Ovary (tissue), 9 donors: ENCODE results near the gene FBXO42. TPM values are rescaled to one million over a fixed set of nuclear protein-coding genes. Genes with fewer than 3 reads are reported as not detected.

Source experiments
- DNase-seq, 5 donors: peaks; one replicate each; pipeline ENCODE4 v3.0.0-alpha.2; 2019 to 2020
- H3K27ac ChIP-seq, 2 donors: fragments of 200-600 bp; one replicate each; pipeline versions ENCODE4 v1.5.1 to v1.8.0; 2019 to 2022
- H3K27me3 ChIP-seq: fragments of 200-600 bp; one replicate; pipeline ENCODE4 v1.8.0; 2022
- H3K36me3 ChIP-seq: fragments of 200-600 bp; sonication (generic); one replicate; pipeline ENCODE4 v1.5.1; 2019
- H3K4me1 ChIP-seq: one replicate; pipeline ENCODE4 v1.8.1; 2013; ENCODE audit warnings: mild to moderate bottlenecking, moderate library complexity; ENCODE audit not compliant: insufficient read depth
- H3K4me3 ChIP-seq: fragments of 200-600 bp; sonication (generic); one replicate; pipeline ENCODE4 v1.5.1; 2017
- H3K9me3 ChIP-seq, 2 donors: fragments of 200-600 bp in 1 of 2; sonication (generic) in 1 of 2; one replicate each; pipeline versions ENCODE4 v1.5.1 to v1.8.1; 2013 to 2019; ENCODE audit warnings: mild to moderate bottlenecking in 1 of 2, moderate library complexity in 1 of 2
- CTCF ChIP-seq, 3 donors: fragments of 450-650 bp in 2 of 3; fragments of 200-600 bp in 1 of 3; IDR thresholded peaks; one replicate each; pipeline versions ENCODE4 v1.5.1 to v1.8.0; 2016 to 2022; ENCODE audit warnings: antibody characterized with exemption in 3 of 3, mild to moderate bottlenecking in 1 of 3
- EP300 ChIP-seq: sonication (generic); formaldehyde crosslinking; IDR thresholded peaks from one replicate; pipeline ENCODE4 v1.6.1; 2017; ENCODE audit warnings: antibody characterized with exemption
- POLR2A ChIP-seq: fragments of 450-650 bp; IDR thresholded peaks from one replicate; pipeline ENCODE4 v1.6.1; 2017; ENCODE audit warnings: antibody characterized with exemption, mild to moderate bottlenecking, moderate library complexity
- WGBS, 3 donors: extraction: QIAGEN DNeasy Blood & Tissue Kit in 1 of 3; methylation state at CpG; one replicate each; pipeline versions ENCODE4 v1.1.5 to v1.1.7; 2013 to 2017; 5-methylcytosine and 5-hydroxymethylcytosine counted together
- intact Hi-C, 4 donors: fragments of 100-400 bp; cut with DNase I; formaldehyde crosslinking; loops; one replicate each; pipeline versions ENCODE4 v1.11.0 to v1.15.1; 2022 to 2023
- polyA plus RNA-seq, 2 donors: library from polyadenylated mRNA; stranded (reverse); fragments of 200-250 nt in 1 of 2; fragments of 350-450 nt in 1 of 2; fragmentation: Illumina TruSeq in 1 of 2; extraction: RNeasy Lipid Tissue Mini Kit (QIAGEN cat#74804) in 1 of 2; gene quantifications; one replicate each; pipeline ENCODE4 v1.2.3, GENCODE V29; 2013 to 2014
- total RNA-seq, 7 donors: library from RNA; depleted of rRNA in 2 of 7; stranded (reverse); fragments of >200 nt in 2 of 7; fragmentation: NEBNext Ultra II Directional in 3 of 7; extraction: Animal tissue kit (Norgen Biotek cat#: 25700) in 3 of 7; gene quantifications; one replicate each; pipeline versions ENCODE4 v1.1.0 to v1.2.4, GENCODE V29; 2016 to 2023
- donor health status: DM: no; HTN: no; CAD: no; lungs with moderate emphysema.
- donor health status: DM: no; HTN: no; CAD: no.
- donor health status: Bipolar disorder and iron deficiency.
- donor health status: DM: yes; HTN: yes; CAD: no.
- donor health status: DM: no; HTN: no; CAD: no.
- donor health status: DM: yes; HTN: yes; CAD: no.

FBXO42 gene
- total and polyA plus RNA-seq, 9 donors = 16.0 to 35.3 (median 21.9) TPM

DNA sequence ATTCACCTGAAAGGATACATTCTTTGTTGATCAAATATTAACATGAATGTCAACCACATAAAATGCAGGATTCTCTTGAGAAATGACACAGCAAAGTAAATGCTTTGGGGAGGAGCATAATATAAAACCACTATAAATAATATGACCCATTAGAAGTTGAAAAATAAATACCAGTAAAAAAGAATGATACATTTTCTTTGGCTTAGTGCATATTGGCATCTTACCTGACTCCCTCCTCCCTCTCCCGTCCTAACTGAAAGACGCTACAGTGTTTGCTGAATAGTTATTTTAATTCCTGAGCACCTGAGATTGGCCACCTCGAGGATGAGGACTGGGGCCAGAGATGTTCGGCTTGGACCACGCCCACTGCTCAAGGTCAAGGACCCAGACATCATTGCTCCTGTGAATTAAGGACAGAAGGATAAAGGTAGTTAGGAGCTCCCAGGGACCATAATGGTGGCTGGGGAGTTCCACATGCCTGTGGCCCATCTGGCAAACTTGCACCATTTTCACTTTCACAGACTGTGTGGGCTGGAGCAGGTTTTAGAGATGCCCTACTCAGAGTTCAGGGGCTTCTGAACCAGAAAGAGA is 98.9 kb downstream of the FBXO42 start:
- no peaks in the 10 kb centered on the region for H3K27me3 ChIP-seq
- TF ChIP-seq POLR2A = no peak
- TF ChIP-seq EP300 = no peak
- TF ChIP-seq CTCF (IDR thresholded peaks at IDR 0.05) = no peak
- H3K27ac ChIP-seq = no peak overlapping the region
- intact Hi-C loops = loop anchor here in 2 of 4 donors (5.0 to 10.0 kb wide), 2 partner anchors 99 to 101 kb away; partner anchors contain the start of gene FBXO42 (in 2 of the 2)
- H3K36me3 ChIP-seq = no peaks in the 10 kb centered on the region
- H3K4me3 ChIP-seq = no peak overlapping the region
- 58 to 62% (median 61%) methylated on average over 5 of the region's 5 CpGs for WGBS, 3 donors
- H3K9me3 ChIP-seq = no peaks in the 10 kb centered on the region
- H3K4me1 ChIP-seq = peaks cover 12% of the 10 kb centered on the region
- no peak for DNase-seq

DNA sequence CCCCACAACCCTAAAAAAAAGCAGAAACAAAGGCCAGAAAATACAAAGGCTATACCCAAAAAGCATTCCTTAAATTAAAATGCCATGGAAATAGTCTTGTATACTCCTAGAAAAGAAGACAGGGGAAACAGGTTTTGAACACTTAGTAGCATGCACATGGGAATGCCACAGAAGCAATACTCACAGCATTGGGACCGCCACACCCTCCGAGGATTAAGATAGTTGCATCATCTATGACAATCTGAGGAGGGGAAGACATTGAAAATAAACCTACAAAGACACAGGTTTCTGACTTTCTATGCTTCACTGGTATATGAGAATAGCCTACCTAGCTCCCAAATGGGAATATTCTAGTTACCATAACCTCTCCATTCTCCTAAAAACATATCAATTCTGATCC is 99.4 kb downstream of the FBXO42 start:
- TF ChIP-seq EP300 = no peak
- TF ChIP-seq POLR2A = no peak
- TF ChIP-seq CTCF (IDR thresholded peaks at IDR 0.05) = no peak
- peaks cover 17% of the 10 kb centered on the region for H3K4me1 ChIP-seq
- H3K27ac ChIP-seq = no peak overlapping the region
- H3K4me3 ChIP-seq = no peak overlapping the region
- H3K36me3 ChIP-seq = no peaks in the 10 kb centered on the region
- no peak for DNase-seq
- WGBS, 3 donors = 88 to 94% (median 94%) methylated on average over 2 of the region's 2 CpGs
- no peaks in the 10 kb centered on the region for H3K9me3 ChIP-seq
- intact Hi-C loops = loop anchor here in 2 of 4 donors (5.0 to 10.0 kb wide), 2 partner anchors 99 to 102 kb away; partner anchors contain the start of gene FBXO42 (in 2 of the 2)
- H3K27me3 ChIP-seq = no peaks in the 10 kb centered on the region

DNA sequence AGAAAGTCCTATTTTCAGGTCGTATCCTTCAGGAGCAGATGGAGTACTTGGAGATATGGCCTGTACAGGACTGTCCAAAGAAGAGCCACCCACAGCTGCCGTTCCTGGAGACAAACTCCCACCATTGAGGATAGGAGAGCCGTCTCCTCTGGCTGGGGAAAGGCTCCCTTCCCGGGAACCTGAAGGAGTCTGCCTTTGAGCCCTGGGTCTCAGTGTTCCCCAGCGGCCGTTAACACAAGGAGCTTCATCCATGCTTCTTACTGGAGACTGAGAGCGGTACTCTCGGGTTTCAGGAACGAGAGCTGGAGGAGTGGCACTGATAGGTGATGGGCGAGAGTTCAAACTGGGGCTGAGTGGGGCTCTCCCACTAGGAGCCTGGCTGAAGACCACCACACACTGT is 100.9 kb downstream of the FBXO42 start:
- TF ChIP-seq EP300 (no peak), CTCF (IDR thresholded peaks at IDR 0.05) (no peak), POLR2A (no peak)
- no peak overlapping the region for H3K4me3 ChIP-seq
- H3K27me3 ChIP-seq = no peaks in the 10 kb centered on the region
- WGBS, 3 donors = 75 to 81% (median 77%) methylated on average over 10 of the region's 10 CpGs
- H3K9me3 ChIP-seq = no peaks in the 10 kb centered on the region
- H3K4me1 ChIP-seq = peaks cover 26% of the 10 kb centered on the region
- H3K36me3 ChIP-seq = no peaks in the 10 kb centered on the region
- peak in 1 of 5 donors; percentile 35 for DNase-seq
- H3K27ac ChIP-seq = peak overlapping the region; percentile 64 to 82
- intact Hi-C loops = loop anchor here in 2 of 4 donors (5.0 to 10.0 kb wide), 2 partner anchors 101 to 103 kb away; partner anchors contain the start of gene FBXO42 (in 2 of the 2)

DNA sequence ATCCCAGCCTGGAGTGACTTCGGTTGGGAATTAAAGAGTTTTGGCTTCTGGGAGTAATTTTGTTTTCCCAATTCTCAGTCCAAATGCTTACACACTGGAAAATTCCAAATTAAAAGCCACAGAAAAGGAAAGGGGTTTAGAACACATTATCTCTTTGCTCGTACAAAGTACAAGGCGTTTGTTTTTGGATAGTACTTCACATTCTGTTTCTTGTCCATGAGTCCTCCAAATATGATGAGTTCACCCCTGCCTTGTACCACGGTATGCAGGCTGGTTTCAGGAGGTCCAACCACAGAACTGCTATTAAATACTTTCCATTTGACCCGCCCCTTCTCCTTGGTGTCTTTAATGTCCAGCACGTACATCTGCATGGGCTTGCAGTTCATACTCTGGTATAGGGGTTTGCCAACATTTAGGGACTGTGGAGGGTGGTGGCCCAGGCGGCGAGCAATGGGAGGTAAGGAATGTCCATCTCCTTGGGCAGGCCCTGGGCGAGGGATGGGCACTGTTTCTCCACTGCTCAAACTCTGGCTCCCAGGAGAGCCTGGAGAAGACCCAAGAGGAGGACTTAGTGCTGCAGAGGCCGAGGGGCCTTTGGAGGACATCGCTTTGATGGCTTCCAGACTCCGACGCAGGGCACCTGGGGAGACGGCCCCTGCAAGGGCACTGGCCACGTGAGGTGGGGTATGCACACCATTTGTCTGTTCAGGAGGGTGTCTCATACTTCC is 101.6 kb downstream of the FBXO42 start:
- no peak for TF ChIP-seq EP300
- TF ChIP-seq CTCF (IDR thresholded peaks at IDR 0.05) = no peak
- no peak for TF ChIP-seq POLR2A
- no peak overlapping the region for H3K4me3 ChIP-seq
- peak overlapping the region; percentile 64 to 82 for H3K27ac ChIP-seq
- H3K4me1 ChIP-seq = peaks cover 26% of the 10 kb centered on the region
- 44 to 50% (median 47%) methylated on average over 15 of the region's 15 CpGs for WGBS, 3 donors
- no peaks in the 10 kb centered on the region for H3K27me3 ChIP-seq
- no peaks in the 10 kb centered on the region for H3K9me3 ChIP-seq
- no peaks in the 10 kb centered on the region for H3K36me3 ChIP-seq
- intact Hi-C loops = loop anchor here in 2 of 4 donors (5.0 to 10.0 kb wide), 2 partner anchors 102 to 104 kb away; partner anchors contain the start of gene FBXO42 (in 2 of the 2)
- peak in 3 of 5 donors; percentile 25 to 58 (median 49) for DNase-seq
